H1 (cell line): ENCODE results near the gene SLC39A13. TPM values are rescaled to one million over a fixed set of nuclear protein-coding genes. Genes with fewer than 3 reads are reported as not detected.
A peak's percentile ranks its signal among the peaks of the same experiment; 100 is the strongest.

Experiments used
- CTCF ChIA-PET: fragments of 300-600 bp; sonication (Branson Sonifier 250); formaldehyde crosslinking; loops from one replicate; lab custom pipeline; 2021; ENCODE audit not compliant: partially characterized antibody; lab: Charles Lee
- POLR2A ChIA-PET: fragments of 300-600 bp; sonication (Branson Sonifier 250); formaldehyde crosslinking; loops from one replicate; lab custom pipeline; 2021; ENCODE audit warnings: inconsistent platforms; ENCODE audit not compliant: partially characterized antibody; lab: Charles Lee
- DNase-seq, 2 experiments: peaks; one replicate each; pipeline versions ENCODE4 v3.0.0 to v3.0.0-alpha.2; 2010 to 2022; ENCODE audit warnings: low spot score in 2 of 2, low read depth in 1 of 2, mixed read lengths in 1 of 2
- FAIRE-seq: peaks from 2 replicates; lab custom pipeline; 2011; peaks lifted over from hg19 to GRCh38; lab: Jason Lieb, UNC
- H2AFZ ChIP-seq: 2 replicates; pipeline ENCODE4 v1.8.1; 2012; ENCODE audit warnings: low read length, inconsistent platforms
- H2AK5ac ChIP-seq: 2 replicates; pipeline ENCODE4 v1.6.1; 2013; ENCODE audit warnings: low read depth, low read length
- H2BK120ac ChIP-seq: replicated peaks from 2 replicates; pipeline ENCODE3; 2013; ENCODE audit warnings: low read depth, low read length, inconsistent platforms
- H2BK12ac ChIP-seq: 2 replicates; pipeline ENCODE4 v1.6.1; 2013; ENCODE audit warnings: low read depth, low read length
- H2BK15ac ChIP-seq: 2 replicates; pipeline ENCODE4 v1.6.1; 2013; ENCODE audit warnings: low read length
- H2BK20ac ChIP-seq: 2 replicates; pipeline ENCODE4 v1.6.1; 2013; ENCODE audit warnings: low read length
- H2BK5ac ChIP-seq: 2 replicates; pipeline ENCODE4 v1.6.1; 2013; ENCODE audit warnings: low read depth, low read length
- H3K14ac ChIP-seq: 2 replicates; pipeline ENCODE4 v1.6.1; 2013; ENCODE audit warnings: inconsistent platforms; ENCODE audit not compliant: insufficient read length
- H3K18ac ChIP-seq: 2 replicates; pipeline ENCODE4 v1.6.1; 2013; ENCODE audit warnings: low read length; ENCODE audit errors: extremely low read depth
- H3K23ac ChIP-seq: 2 replicates; pipeline ENCODE4 v1.6.1; 2013; ENCODE audit warnings: inconsistent platforms; ENCODE audit not compliant: insufficient read length
- H3K23me2 ChIP-seq: 2 replicates; pipeline ENCODE4 v1.6.1; 2013; ENCODE audit warnings: low read depth, low read length
- H3K27ac ChIP-seq: 2 replicates; pipeline ENCODE4 v1.6.1; 2011; ENCODE audit warnings: low read depth, low read length, inconsistent platforms
- H3K27me3 ChIP-seq, 4 experiments: replicated peaks in 1 of 4; 1 replicate in 1 of 4; 2 replicates in 3 of 4; pipeline versions ENCODE4 v1.6.1 to v1.8.1; 2011 to 2013; ENCODE audit warnings: low read length in 3 of 4, mild to moderate bottlenecking in 3 of 4, inconsistent platforms in 2 of 4, mixed read lengths in 2 of 4, moderate library complexity in 1 of 4; ENCODE audit not compliant: control insufficient read depth in 3 of 4, insufficient read depth in 3 of 4; ENCODE audit errors: extremely low read depth in 1 of 4
- H3K36me3 ChIP-seq, 4 experiments: 2 replicates each; pipeline versions ENCODE4 v1.6.1 to v1.8.1; 2011 to 2013; ENCODE audit warnings: mild to moderate bottlenecking in 4 of 4, low read length in 3 of 4, moderate library complexity in 2 of 4, control low read depth in 1 of 4, inconsistent platforms in 1 of 4; ENCODE audit not compliant: insufficient read depth in 4 of 4, control insufficient read depth in 2 of 4
- H3K4ac ChIP-seq: replicated peaks from 2 replicates; pipeline ENCODE3; 2013; ENCODE audit warnings: low read length, low read depth, mixed read lengths, inconsistent platforms; ENCODE audit not compliant: insufficient read length
- H3K4me1 ChIP-seq, 4 experiments: replicated peaks in 1 of 4; 1 replicate in 1 of 4; 2 replicates in 3 of 4; pipeline versions ENCODE4 v1.6.1 to v1.8.1; 2011 to 2013; ENCODE audit warnings: low read length in 3 of 4, inconsistent platforms in 2 of 4, mixed read lengths in 1 of 4; ENCODE audit not compliant: insufficient read depth in 4 of 4, control insufficient read depth in 3 of 4
- H3K4me2 ChIP-seq, 2 experiments: 2 replicates each; pipeline versions ENCODE4 v1.6.1 to v1.8.1; 2011 to 2013; ENCODE audit warnings: low read depth in 2 of 2, low read length in 2 of 2, control low read depth in 1 of 2, inconsistent platforms in 1 of 2, mild to moderate bottlenecking in 1 of 2; ENCODE audit not compliant: insufficient read depth in 1 of 2
- H3K4me3 ChIP-seq, 4 experiments: fragments of 200-600, 300-600 bp in 1 of 4; sonication (generic), shearing (Covaris generic), sonication (Bioruptor Twin) in 1 of 4; 2 replicates each; pipeline versions ENCODE4 v1.5.1 to v1.8.1; 2011 to 2016; ENCODE audit warnings: low read length in 4 of 4, low read depth in 3 of 4, control low read depth in 2 of 4, inconsistent platforms in 2 of 4, mild to moderate bottlenecking in 2 of 4, mixed read lengths in 1 of 4, moderate library complexity in 1 of 4; ENCODE audit not compliant: insufficient read depth in 2 of 4; ENCODE audit errors: extremely low read depth in 1 of 4
- H3K56ac ChIP-seq: replicated peaks from 2 replicates; pipeline ENCODE3; 2013; ENCODE audit warnings: low read depth, mild to moderate bottlenecking, mixed read lengths, low read length, inconsistent platforms; ENCODE audit not compliant: insufficient read length
- H3K79me1 ChIP-seq: 2 replicates; pipeline ENCODE4 v1.6.1; 2013; ENCODE audit warnings: low read depth, low read length, control low read depth
- H3K79me2 ChIP-seq, 2 experiments: 2 replicates each; pipeline versions ENCODE4 v1.6.1 to v1.8.1; 2012 to 2013; ENCODE audit warnings: low read length in 2 of 2, mild to moderate bottlenecking in 2 of 2, inconsistent platforms in 1 of 2; ENCODE audit not compliant: insufficient read depth in 2 of 2, control insufficient read depth in 1 of 2
- H3K9ac ChIP-seq, 4 experiments: replicated peaks in 1 of 4; 1 replicate in 1 of 4; 2 replicates in 3 of 4; pipeline versions ENCODE4 v1.6.1 to v1.8.1; 2011 to 2013; ENCODE audit warnings: low read depth in 3 of 4, low read length in 3 of 4, control low read depth in 2 of 4, mild to moderate bottlenecking in 2 of 4, moderate library complexity in 2 of 4, inconsistent platforms in 1 of 4; ENCODE audit errors: extremely low read depth in 1 of 4
- H3K9me3 ChIP-seq, 2 experiments: 2 replicates each; pipeline versions ENCODE4 v1.6.1 to v1.8.1; 2012 to 2013; ENCODE audit warnings: mild to moderate bottlenecking in 2 of 2, moderate library complexity in 2 of 2, control low read depth in 1 of 2, inconsistent platforms in 1 of 2, low read depth in 1 of 2, low read length in 1 of 2, mixed read lengths in 1 of 2; ENCODE audit not compliant: insufficient read depth in 2 of 2
- H4K20me1 ChIP-seq, 2 experiments: replicated peaks in 1 of 2; 2 replicates each; pipeline versions ENCODE3 to v1.8.1; 2011 to 2013; ENCODE audit warnings: inconsistent platforms in 2 of 2, low read length in 2 of 2, mild to moderate bottlenecking in 1 of 2; ENCODE audit not compliant: insufficient read depth in 2 of 2, control insufficient read depth in 1 of 2
- H4K5ac ChIP-seq: 2 replicates; pipeline ENCODE4 v1.6.1; 2013; ENCODE audit warnings: low read length, low read depth, mixed read lengths, inconsistent platforms; ENCODE audit not compliant: insufficient read length
- H4K8ac ChIP-seq: 2 replicates; pipeline ENCODE4 v1.8.0; 2013; ENCODE audit warnings: mild to moderate bottlenecking, moderate library complexity, low read length, inconsistent platforms; ENCODE audit not compliant: insufficient read depth; ENCODE audit errors: extremely low read depth
- H4K91ac ChIP-seq: replicated peaks from 2 replicates; pipeline ENCODE3; 2013; ENCODE audit warnings: low read length, mixed read lengths, inconsistent platforms; ENCODE audit not compliant: insufficient read length
- ATF3 ChIP-seq: IDR thresholded peaks from 2 replicates; pipeline ENCODE4 v1.6.1; 2011; ENCODE audit warnings: low read depth, mild to moderate bottlenecking, low read length; ENCODE audit not compliant: insufficient read depth
- CBX8 ChIP-seq: fragments of 300-800, 300-1000 bp; sonication (generic); IDR thresholded peaks from 2 replicates; pipeline ENCODE4 v1.7.1; 2016; ENCODE audit warnings: low read depth, low read length, borderline replicate concordance
- CTBP2 ChIP-seq: IDR thresholded peaks from 2 replicates; pipeline ENCODE4 v1.7.0; 2011; ENCODE audit warnings: borderline replicate concordance, mild to moderate bottlenecking, moderate library complexity, mixed read lengths, low read length; ENCODE audit not compliant: insufficient read depth, insufficient read length
- EP300 ChIP-seq, 2 experiments: IDR thresholded peaks; 1 replicate in 1 of 2; 2 replicates in 1 of 2; pipeline ENCODE4 v1.6.1; 2011 to 2012; ENCODE audit warnings: low read depth in 2 of 2, low read length in 2 of 2, mild to moderate bottlenecking in 2 of 2, borderline replicate concordance in 1 of 2, inconsistent platforms in 1 of 2, moderate library complexity in 1 of 2
- JUND ChIP-seq: IDR thresholded peaks from 2 replicates; pipeline ENCODE4 v1.6.1; 2011; ENCODE audit warnings: mild to moderate bottlenecking, improper control_type of control experiment, low read length
- MAX ChIP-seq: IDR thresholded peaks from 2 replicates; pipeline ENCODE4 v1.6.1; 2012; ENCODE audit warnings: inconsistent platforms
- NRF1 ChIP-seq: IDR thresholded peaks from 2 replicates; pipeline ENCODE4 v1.6.1; 2011; ENCODE audit warnings: mild to moderate bottlenecking, low read depth, low read length, improper control_type of control experiment
- PHF8 ChIP-seq: fragments of 200-600 bp; sonication (generic); conservative IDR thresholded peaks from 2 replicates; pipeline ENCODE4 v1.7.1; 2012; ENCODE audit warnings: low read depth, mild to moderate bottlenecking, inconsistent platforms, low read length, moderate library complexity
- SIN3A ChIP-seq, 2 experiments: IDR thresholded peaks in 1 of 2; conservative IDR thresholded peaks in 1 of 2; 2 replicates each; pipeline ENCODE4 v1.6.1; 2011 to 2012; ENCODE audit warnings: low read length in 2 of 2, improper control_type of control experiment in 1 of 2, low read depth in 1 of 2, mild to moderate bottlenecking in 1 of 2
- TEAD4 ChIP-seq: IDR thresholded peaks from 2 replicates; pipeline ENCODE4 v1.6.1; 2012; ENCODE audit warnings: low read depth, low read length, inconsistent platforms, mixed read lengths
- WGBS, 2 experiments: shearing (Covaris generic) in 1 of 2; methylation state at CpG; one replicate each; pipeline versions ENCODE4 v1.1.6 to v1.1.7; 2013 to 2015; ENCODE audit warnings: low lambda C conversion rate in 2 of 2, mixed read lengths in 2 of 2, inconsistent platforms in 1 of 2, low coverage in 1 of 2, missing lambda C conversion rate in 1 of 2; ENCODE audit not compliant: insufficient replicate concordance in 2 of 2, insufficient coverage in 1 of 2, insufficient read length in 1 of 2; ENCODE audit errors: extremely low coverage in 1 of 2, missing lambda C conversion rate in 1 of 2; 5-methylcytosine and 5-hydroxymethylcytosine counted together
- polyA plus RNA-seq, 7 experiments: library from polyadenylated mRNA; depleted of rRNA in 3 of 7; stranded (reverse) in 5 of 7; unstranded in 2 of 7; fragments of >200 nt in 5 of 7; fragments of 200-250 nt in 2 of 7; gene quantifications; 1 replicate in 5 of 7; 2 replicates in 1 of 7; 4 replicates in 1 of 7; pipeline versions ENCODE4 v1.2.1 to v1.2.3, GENCODE V29; 2011 to 2013; ENCODE audit warnings: missing spikeins in 2 of 7, mixed read lengths in 2 of 7
- total RNA-seq: library from RNA; stranded (reverse); fragmentation: NEBNext Ultra II Directional; extraction: Animal tissue kit (Norgen Biotek cat#: 25700); gene quantifications from 2 replicates; pipeline ENCODE4 v1.2.1, GENCODE V29; 2021

SLC39A13 gene
- total and polyA plus RNA-seq, 2 of the 8 experiments (the other 6 are each of a cell fraction or from before 2014, with no cell fraction given), result 23.2 to 30.0 TPM

- no peak overlapping the region for H4K5ac ChIP-seq
- no peak overlapping the region for H3K18ac ChIP-seq
- FAIRE-seq, result no peak
- no peak overlapping the region for H3K9ac ChIP-seq
- H3K4me1 ChIP-seq, result peaks cover 8 to 19% (median 13%) of the 10 kb centered on the region in 4 experiments
- no peak overlapping the region for H3K14ac ChIP-seq
- peak overlapping the region; percentile 58; the same call in 1 of the 2 replicates for H4K8ac ChIP-seq
- H3K4me3 ChIP-seq, result no peak overlapping the region
- ChIA-PET CTCF (interaction anchor here (0.7 to 6.9 kb wide), 4 partner anchors 9 to 170 kb away, joined by 3 to 44 read pairs (median 5); no protein-coding TSS in a partner anchor), POLR2A (interaction anchor here (1.2 to 1.6 kb wide), 2 partner anchors 8 to 25 kb away, joined by 3 to 4 read pairs; partner anchors contain the start of gene SPI1)
- no peak overlapping the region for H2BK15ac ChIP-seq
- 0 out of 2 replicates have a peak overlapping the region, but pooled peaks have one; percentile 0 for H2BK12ac ChIP-seq
- H3K4me2 ChIP-seq, result no peak overlapping the region
- H3K79me2 ChIP-seq, result no peaks in the 10 kb centered on the region
- H3K9me3 ChIP-seq, result no peaks in the 10 kb centered on the region
- TF ChIP-seq JUND (no peak), MAX (no peak), SIN3A (conservative IDR thresholded peaks at IDR 0.05 in 1 of 2, IDR thresholded peaks at IDR 0.05 in 1 of 2; ENCODE audit: low read depth in 1 of 2, low read length in 2 of 2) (no peak), PHF8 (no peak), TEAD4 (no peak), ATF3 (no peak), CTBP2 (no peak), EP300 (IDR thresholded peaks at IDR 0.05; ENCODE audit: borderline replicate concordance in 1 of 2, low read depth in 2 of 2, low read length in 2 of 2) (no peak), CBX8 (no peak), NRF1 (no peak)
- no peaks in the 10 kb centered on the region for H3K79me1 ChIP-seq
- H3K36me3 ChIP-seq, result no peaks in the 10 kb centered on the region
- H3K4ac ChIP-seq, result no peak overlapping the region
- H2BK20ac ChIP-seq, result no peak overlapping the region
- H2AFZ ChIP-seq, result peak overlapping the region; percentile 34; the same call in 1 of the 2 replicates
- H4K20me1 ChIP-seq, result no peaks in the 10 kb centered on the region
- 81% methylated on average over 3 of the region's 3 CpGs; no CpG with 5 or more reads in 1 of the 2 experiments for WGBS, 2 experiments
- H3K27me3 ChIP-seq, result no peaks in the 10 kb centered on the region
- H2AK5ac ChIP-seq, result no peak overlapping the region
- H2BK120ac ChIP-seq, result no peak overlapping the region
- DNase-seq, result no peak
- H3K27ac ChIP-seq, result no peak overlapping the region
- peaks cover 11% of the 10 kb centered on the region; the same call in 1 of the 2 replicates for H3K23me2 ChIP-seq
- H4K91ac ChIP-seq, result no peak overlapping the region
- no peak overlapping the region for H3K56ac ChIP-seq
- H3K23ac ChIP-seq, result no peak overlapping the region
- no peak overlapping the region for H2BK5ac ChIP-seq
Observed at GRCh38 chr11:47403571-47403970, 4.8 kb upstream of the SLC39A13 start.
